ENCODE measurements around the gene MFAP4.

Gene MFAP4

GRCh38 chr17:19339341-19339815 is 47.6 kb downstream of the MFAP4 start:
- Histone ChIP-seq H3K27me3 (ENCODE audit: insufficient read depth, low read length) (no peaks in the 10 kb centered on the region), H3K4me1 (ENCODE audit: control insufficient read depth, insufficient read depth, low read length, unreplicated experiment) (no peaks in the 10 kb centered on the region), H2AFZ (ENCODE audit: low read length, unreplicated experiment) (no peak overlapping the region), H3K36me3 (ENCODE audit: insufficient read depth, low read length) (no peaks in the 10 kb centered on the region), H3K4me3 (ENCODE audit: low read depth, low read length) (no peak overlapping the region), H3K79me2 (ENCODE audit: control insufficient read depth, insufficient read depth, low read length, unreplicated experiment) (no peaks in the 10 kb centered on the region), H3K27ac (ENCODE audit: low read depth, low read length) (no peak overlapping the region)

GRCh38 chr17:19338031-19338990 is 48.7 kb downstream of the MFAP4 start:
- H3K27ac ChIP-seq (ENCODE audit: low read depth, low read length), result no peak overlapping the region

GRCh38 chr17:19337712-19338023 is 49.3 kb downstream of the MFAP4 start:
- Histone ChIP-seq H3K27me3 (ENCODE audit: insufficient read depth, low read length) (no peaks in the 10 kb centered on the region), H3K4me1 (ENCODE audit: control insufficient read depth, insufficient read depth, low read length, unreplicated experiment) (peaks cover 2% of the 10 kb centered on the region), H3K4me3 (ENCODE audit: low read depth, low read length) (no peak overlapping the region), H2AFZ (ENCODE audit: low read length, unreplicated experiment) (no peak overlapping the region), H3K79me2 (ENCODE audit: control insufficient read depth, insufficient read depth, low read length, unreplicated experiment) (no peaks in the 10 kb centered on the region), H3K36me3 (ENCODE audit: insufficient read depth, low read length) (no peaks in the 10 kb centered on the region), H3K27ac (ENCODE audit: low read depth, low read length) (no peak overlapping the region)

More at GRCh38 chr17:19338031-19338990, 48.7 kb downstream of the MFAP4 start:
- Histone ChIP-seq H3K4me1 (ENCODE audit: control insufficient read depth, insufficient read depth, low read length, unreplicated experiment) (no peaks in the 10 kb centered on the region), H2AFZ (ENCODE audit: low read length, unreplicated experiment) (no peak overlapping the region), H3K27me3 (ENCODE audit: insufficient read depth, low read length) (no peaks in the 10 kb centered on the region), H3K36me3 (ENCODE audit: insufficient read depth, low read length) (no peaks in the 10 kb centered on the region), H3K4me3 (ENCODE audit: low read depth, low read length) (no peak overlapping the region), H3K79me2 (ENCODE audit: control insufficient read depth, insufficient read depth, low read length, unreplicated experiment) (no peaks in the 10 kb centered on the region)

- H3K4me1 ChIP-seq (ENCODE audit: control insufficient read depth, insufficient read depth, low read length, unreplicated experiment), result peaks cover 6% of the 10 kb centered on the region
- no peak overlapping the region for H3K4me3 ChIP-seq (ENCODE audit: low read depth, low read length)
- no peaks in the 10 kb centered on the region for H3K36me3 ChIP-seq (ENCODE audit: insufficient read depth, low read length)
- no peaks in the 10 kb centered on the region for H3K79me2 ChIP-seq (ENCODE audit: control insufficient read depth, insufficient read depth, low read length, unreplicated experiment)
- no peak overlapping the region for H2AFZ ChIP-seq (ENCODE audit: low read length, unreplicated experiment)
- no peak overlapping the region for H3K27ac ChIP-seq (ENCODE audit: low read depth, low read length)
- no peaks in the 10 kb centered on the region for H3K27me3 ChIP-seq (ENCODE audit: insufficient read depth, low read length)
These were observed 49.9 kb downstream of the MFAP4 start for GRCh38 chr17:19336938-19337711.

- H3K4me3 ChIP-seq (ENCODE audit: low read depth, low read length), result no peak overlapping the region
- peaks cover 17% of the 10 kb centered on the region for H3K4me1 ChIP-seq (ENCODE audit: control insufficient read depth, insufficient read depth, low read length, unreplicated experiment)
- no peak overlapping the region for H3K27ac ChIP-seq (ENCODE audit: low read depth, low read length)
- H2AFZ ChIP-seq (ENCODE audit: low read length, unreplicated experiment), result no peak overlapping the region
- H3K36me3 ChIP-seq (ENCODE audit: insufficient read depth, low read length), result no peaks in the 10 kb centered on the region
- no peaks in the 10 kb centered on the region for H3K79me2 ChIP-seq (ENCODE audit: control insufficient read depth, insufficient read depth, low read length, unreplicated experiment)
- H3K27me3 ChIP-seq (ENCODE audit: insufficient read depth, low read length), result no peaks in the 10 kb centered on the region
These were observed 50.9 kb downstream of the MFAP4 start for GRCh38 chr17:19335951-19336631.

GRCh38 chr17:19334331-19334730 is 52.7 kb downstream of the MFAP4 start:
- Histone ChIP-seq H3K27me3 (ENCODE audit: insufficient read depth, low read length) (no peaks in the 10 kb centered on the region), H3K27ac (ENCODE audit: low read depth, low read length) (no peak overlapping the region), H3K4me1 (ENCODE audit: control insufficient read depth, insufficient read depth, low read length, unreplicated experiment) (peaks cover 30% of the 10 kb centered on the region), H3K4me3 (ENCODE audit: low read depth, low read length) (no peak overlapping the region), H3K79me2 (ENCODE audit: control insufficient read depth, insufficient read depth, low read length, unreplicated experiment) (no peaks in the 10 kb centered on the region), H2AFZ (ENCODE audit: low read length, unreplicated experiment) (no peak overlapping the region), H3K36me3 (ENCODE audit: insufficient read depth, low read length) (no peaks in the 10 kb centered on the region)

- Histone ChIP-seq H3K27ac (ENCODE audit: low read depth, low read length) (no peak overlapping the region), H3K79me2 (ENCODE audit: control insufficient read depth, insufficient read depth, low read length, unreplicated experiment) (no peaks in the 10 kb centered on the region), H3K4me3 (ENCODE audit: low read depth, low read length) (no peak overlapping the region), H2AFZ (ENCODE audit: low read length, unreplicated experiment) (no peak overlapping the region), H3K36me3 (ENCODE audit: insufficient read depth, low read length) (no peaks in the 10 kb centered on the region), H3K4me1 (ENCODE audit: control insufficient read depth, insufficient read depth, low read length, unreplicated experiment) (peaks cover 30% of the 10 kb centered on the region), H3K27me3 (ENCODE audit: insufficient read depth, low read length) (no peaks in the 10 kb centered on the region)
These were observed 53.2 kb downstream of the MFAP4 start for GRCh38 chr17:19333736-19334290.

All from ACC112 (cell line).